Neural progenitor cell (in vitro differentiated cells): ENCODE measurements around the gene PDZK1IP1.

Source experiments
- EZH2 ChIP-seq: fragments of 200-600 bp; sonication (generic); IDR thresholded peaks from 2 replicates; pipeline ENCODE4 v1.6.1; 2017; ENCODE audit warnings: antibody characterized with exemption, mild to moderate bottlenecking, moderate library complexity
- TF ChIP-seq, protein P1 (sequence below): fragments of 200-600 bp; sonication (generic); IDR thresholded peaks from 2 replicates; pipeline ENCODE4 v1.5.1; 2017; ENCODE audit warnings: antibody characterized with exemption, mild to moderate bottlenecking

DNA sequence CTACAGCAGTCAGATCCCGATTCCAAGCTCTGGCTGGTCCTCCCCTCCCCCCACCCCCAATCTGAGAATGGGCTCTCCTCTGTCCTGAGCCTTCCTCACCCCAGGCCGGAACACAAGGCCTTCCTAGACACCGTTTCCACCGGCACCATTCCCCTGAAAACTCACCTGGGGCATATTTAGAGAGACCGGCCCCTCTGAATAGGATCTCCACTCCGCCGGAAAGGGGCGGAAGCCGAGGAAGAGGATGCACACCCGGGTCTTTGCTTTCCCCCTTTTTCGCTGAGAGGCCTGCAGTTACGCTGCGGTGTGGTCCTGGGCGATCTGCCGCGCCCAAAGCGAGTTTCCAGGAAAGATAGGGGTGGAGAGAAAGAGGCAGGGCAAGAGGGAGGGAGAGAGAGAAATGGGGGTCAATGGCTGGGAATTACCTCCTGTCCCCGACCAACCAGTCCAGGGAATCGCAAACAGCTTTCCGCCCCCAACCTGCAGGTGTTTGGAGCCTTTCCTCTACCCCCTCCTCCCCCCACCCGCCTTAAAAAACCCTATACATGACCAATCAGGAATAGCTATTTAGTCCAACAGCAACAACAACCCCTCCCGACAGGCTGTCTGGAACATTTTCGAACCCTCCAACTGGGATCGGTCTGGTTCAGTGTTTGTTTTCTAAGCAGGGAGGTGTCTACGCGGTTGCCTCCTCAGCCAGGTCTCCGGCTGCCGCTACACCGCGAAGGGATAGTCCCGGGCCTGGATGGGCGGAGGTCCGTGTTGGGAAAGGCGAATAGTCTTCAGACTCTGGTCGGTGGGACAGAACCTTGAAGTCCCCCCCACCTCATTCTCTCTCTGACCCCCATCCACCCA lies 39.4 kb upstream of the PDZK1IP1 start:
- TF ChIP-seq, protein P1, sequence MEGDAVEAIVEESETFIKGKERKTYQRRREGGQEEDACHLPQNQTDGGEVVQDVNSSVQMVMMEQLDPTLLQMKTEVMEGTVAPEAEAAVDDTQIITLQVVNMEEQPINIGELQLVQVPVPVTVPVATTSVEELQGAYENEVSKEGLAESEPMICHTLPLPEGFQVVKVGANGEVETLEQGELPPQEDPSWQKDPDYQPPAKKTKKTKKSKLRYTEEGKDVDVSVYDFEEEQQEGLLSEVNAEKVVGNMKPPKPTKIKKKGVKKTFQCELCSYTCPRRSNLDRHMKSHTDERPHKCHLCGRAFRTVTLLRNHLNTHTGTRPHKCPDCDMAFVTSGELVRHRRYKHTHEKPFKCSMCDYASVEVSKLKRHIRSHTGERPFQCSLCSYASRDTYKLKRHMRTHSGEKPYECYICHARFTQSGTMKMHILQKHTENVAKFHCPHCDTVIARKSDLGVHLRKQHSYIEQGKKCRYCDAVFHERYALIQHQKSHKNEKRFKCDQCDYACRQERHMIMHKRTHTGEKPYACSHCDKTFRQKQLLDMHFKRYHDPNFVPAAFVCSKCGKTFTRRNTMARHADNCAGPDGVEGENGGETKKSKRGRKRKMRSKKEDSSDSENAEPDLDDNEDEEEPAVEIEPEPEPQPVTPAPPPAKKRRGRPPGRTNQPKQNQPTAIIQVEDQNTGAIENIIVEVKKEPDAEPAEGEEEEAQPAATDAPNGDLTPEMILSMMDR = no peak
- TF ChIP-seq EZH2 = peak; percentile 68
